HG03575 (cell line): Measurements from ENCODE around the gene MBD2.
"Not testable (repeated sequence)": the region's sequence is repeated elsewhere in the genome, so short reads cannot be mapped to it uniquely, and the experiment has no call there.

Experiments
- ATAC-seq: cut with Tn5 transposase; IDR thresholded peaks from one replicate; pipeline ENCODE4 v1.9.1; 2021; ENCODE audit not compliant: unreplicated experiment, insufficient number of reproducible peaks, low FRiP score; ENCODE audit errors: extremely low read depth

MBD2 gene, protein sequence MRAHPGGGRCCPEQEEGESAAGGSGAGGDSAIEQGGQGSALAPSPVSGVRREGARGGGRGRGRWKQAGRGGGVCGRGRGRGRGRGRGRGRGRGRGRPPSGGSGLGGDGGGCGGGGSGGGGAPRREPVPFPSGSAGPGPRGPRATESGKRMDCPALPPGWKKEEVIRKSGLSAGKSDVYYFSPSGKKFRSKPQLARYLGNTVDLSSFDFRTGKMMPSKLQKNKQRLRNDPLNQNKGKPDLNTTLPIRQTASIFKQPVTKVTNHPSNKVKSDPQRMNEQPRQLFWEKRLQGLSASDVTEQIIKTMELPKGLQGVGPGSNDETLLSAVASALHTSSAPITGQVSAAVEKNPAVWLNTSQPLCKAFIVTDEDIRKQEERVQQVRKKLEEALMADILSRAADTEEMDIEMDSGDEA

GRCh38 chr18:54224379-54225014 lies at the start of gene MBD2:
MBD2 (minus strand) TSS chr18:54224669; CDS start chr18:54224559, 110 bp downstream.
- ATAC-seq = peak; percentile 45

DNA sequence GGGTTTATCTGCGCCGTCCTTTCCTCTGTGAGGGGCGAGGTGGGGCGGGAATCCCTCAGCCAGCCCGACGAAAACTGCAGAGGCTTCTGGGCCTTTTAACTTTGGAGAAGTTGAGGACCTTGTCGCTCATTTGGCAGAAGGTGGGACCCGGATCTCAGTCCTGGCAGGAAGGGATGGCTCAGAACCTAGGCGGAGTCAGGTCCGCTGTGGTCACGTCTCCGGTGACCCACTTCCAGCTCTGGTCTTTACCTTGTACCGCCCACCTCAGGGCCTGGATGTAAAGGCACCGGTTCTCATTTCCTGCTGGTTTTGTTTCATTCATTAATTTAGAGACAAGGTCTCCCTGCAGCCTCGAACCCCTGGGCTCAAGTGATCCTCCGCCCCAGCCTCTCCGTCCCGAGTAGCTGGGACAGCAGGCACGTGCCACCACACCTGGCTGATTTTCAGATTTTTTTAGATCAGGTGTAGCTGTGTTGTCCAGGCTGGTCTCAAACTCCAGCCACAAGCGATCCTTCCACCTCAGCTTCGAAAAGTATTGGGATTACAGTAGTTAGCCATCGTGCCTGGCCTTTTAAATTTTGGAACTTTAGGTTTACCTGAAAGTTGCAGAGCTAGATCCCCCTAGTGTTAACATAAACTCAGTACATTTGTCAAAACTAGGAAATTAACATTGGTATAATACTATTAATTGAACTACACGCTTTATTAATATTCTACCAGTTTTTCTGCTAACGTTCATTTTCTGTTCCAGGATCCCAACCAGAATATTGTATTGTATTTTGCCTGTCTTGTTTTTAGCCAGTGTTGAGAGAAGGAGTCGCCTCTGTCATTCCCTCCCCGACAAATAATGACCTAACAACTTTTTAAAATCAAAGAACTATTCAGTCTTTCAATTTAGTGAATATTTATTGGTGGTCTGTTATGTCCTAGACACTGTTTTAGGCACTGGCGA lies 45.7 kb upstream of the MBD2 start:
- peak; percentile 9 for ATAC-seq

- ATAC-seq = no peak
These were observed 44.3 kb upstream of the MBD2 start for GRCh38 chr18:54268751-54269150.

DNA sequence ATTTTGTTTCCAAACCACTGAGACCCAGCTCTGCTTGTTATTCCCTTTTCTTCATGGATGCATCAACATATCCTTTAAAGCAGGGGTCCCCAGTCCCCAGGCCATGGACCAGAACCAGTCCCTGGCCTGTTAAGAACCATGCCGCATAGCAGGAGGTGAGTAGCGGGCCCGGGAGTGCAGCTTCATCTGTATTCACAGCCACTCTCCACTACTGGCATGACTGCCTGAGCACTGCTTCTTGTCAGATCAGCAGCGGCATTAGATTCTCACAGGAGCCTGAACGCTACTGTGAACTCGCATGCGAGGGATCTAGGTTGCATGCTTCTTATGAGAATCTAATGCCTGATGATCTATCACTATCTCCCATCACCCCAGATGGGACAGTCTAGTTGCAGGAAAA lies 43.2 kb upstream of the MBD2 start:
- no peak for ATAC-seq

DNA sequence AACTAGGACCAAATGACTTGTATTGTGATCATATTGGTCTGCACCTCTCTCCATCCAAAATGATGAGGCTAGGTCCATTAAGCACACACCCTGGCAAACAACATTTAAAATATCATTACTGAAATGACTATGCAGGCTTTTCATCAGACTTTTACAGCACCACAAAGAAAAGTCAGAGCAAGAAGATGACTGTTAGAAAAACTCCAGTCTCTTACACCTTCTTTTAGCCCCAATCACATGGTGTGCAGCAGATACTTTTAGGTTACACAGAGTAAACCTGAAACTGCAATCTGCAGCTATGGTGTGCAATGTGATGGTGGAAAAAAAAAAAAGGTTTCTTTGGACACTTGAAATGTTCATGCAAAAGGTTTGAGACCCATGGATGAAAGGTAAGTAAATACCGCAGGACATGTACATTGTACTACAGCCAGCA lies 39.5 kb upstream of the MBD2 start:
- peak; percentile 72 for ATAC-seq

DNA sequence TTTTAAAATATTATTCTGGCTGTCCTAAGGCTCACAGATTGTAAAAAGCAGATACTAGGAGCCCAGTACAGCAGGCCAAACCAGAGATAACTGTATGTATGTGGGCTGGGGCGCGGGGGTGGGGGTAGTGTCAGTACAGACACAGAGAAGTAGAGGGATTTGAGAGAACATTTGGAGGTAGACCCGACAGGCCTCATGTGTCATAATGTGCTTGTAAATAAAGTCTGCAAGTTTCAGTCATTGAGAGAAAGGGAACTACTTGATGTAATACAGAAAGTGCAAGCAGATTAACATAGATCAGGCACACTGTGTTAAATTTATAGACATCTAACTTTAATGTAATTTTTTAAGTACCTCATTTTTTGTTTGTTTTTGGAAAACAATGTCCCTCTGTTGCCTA lies 37.4 kb upstream of the MBD2 start:
- ATAC-seq = peak; percentile 73

DNA sequence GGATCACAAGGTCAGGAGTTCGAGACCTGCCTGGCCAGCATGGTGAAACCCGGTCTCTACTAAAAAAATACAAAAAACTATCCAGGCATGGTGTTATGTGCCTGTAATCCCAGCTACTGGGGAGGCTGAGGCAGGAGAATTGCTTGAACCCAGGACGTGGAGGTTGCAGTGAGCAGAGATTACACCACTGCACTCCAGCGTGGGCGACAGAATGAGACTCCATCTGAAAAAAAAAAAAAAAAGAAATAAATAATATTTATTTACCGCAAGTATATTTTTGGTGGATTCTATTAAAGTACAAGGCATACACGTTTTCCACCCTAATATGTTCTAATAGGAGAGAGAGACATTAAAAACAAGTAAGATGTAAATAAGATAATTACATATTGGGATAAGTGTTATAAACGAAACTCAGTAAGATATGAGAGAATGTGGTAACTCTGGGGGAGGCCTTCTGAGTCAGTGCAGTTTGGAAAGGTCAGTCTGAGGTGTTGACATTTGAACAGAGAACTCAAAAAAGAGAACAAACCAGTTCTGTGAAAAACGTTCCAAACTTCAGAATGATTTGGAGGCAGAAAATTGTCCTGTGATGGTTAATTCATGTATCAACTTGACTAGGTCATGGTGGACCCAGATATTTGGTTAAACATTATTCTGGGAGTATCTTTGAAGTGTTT lies 36.1 kb upstream of the MBD2 start:
- no peak for ATAC-seq

DNA sequence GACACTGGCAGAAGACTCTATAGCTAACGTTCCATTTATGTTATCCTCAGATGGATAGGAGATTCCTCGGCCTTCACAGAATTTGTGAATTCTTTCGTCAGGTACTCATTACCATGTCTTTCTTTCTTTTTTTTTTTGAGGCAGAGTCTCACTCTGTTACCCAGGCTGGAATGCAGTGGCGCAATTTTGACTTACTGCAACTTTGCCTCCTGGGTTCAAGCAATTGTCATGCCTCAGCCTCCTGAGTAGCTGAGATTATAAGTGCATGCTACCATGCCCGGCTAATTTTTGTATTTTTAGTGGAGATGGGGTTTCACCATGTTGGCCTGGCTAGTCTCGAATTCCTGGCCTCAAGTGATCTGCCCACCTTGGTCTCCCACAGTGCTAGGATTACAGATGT lies 33.3 kb upstream of the MBD2 start:
- ATAC-seq = not testable (repeated sequence)

- ATAC-seq = no peak
These were observed 32.5 kb upstream of the MBD2 start for GRCh38 chr18:54257015-54257414.

DNA sequence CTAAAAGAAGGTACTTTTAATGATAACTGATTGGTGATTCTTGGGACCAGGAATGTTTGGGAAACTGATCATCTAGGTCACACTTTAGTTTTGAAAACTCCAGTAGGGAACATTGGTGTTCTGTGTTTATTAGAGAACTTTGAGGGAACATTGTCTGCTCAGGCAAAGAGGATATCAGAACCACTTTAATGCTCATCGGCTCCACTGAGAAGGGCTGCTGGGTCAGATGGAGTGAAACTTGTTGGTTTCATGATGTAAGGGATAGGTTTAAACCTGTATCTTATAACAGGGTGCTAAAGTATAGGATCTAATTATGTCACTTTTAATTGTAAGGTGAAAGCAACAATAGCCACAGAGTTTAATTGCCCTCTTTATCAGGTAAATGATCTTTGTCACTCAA lies 30.7 kb upstream of the MBD2 start:
- ATAC-seq = no peak

DNA sequence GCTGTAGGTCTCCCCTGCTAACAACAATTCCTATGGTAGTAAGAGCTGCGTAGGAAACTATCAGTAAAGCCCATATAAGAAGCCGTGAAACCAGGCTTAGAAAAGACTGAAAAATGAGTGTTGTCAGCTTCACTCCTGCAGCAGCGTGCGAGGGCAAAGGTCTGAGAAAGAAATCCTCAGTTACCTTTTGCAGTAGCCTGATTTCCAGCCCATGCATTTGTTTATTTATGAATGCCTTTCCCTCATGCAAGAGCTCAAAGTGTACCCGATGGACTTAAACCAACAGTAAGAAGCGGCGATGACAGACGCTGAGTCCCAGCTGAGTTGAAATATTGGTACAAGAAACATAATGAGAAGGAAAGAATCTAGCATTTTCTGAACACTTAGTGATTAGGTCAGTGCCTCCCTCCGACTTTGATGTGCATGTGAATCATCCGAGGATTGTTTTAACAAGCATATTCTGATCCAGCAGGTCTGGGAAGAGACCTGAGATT lies 29.8 kb upstream of the MBD2 start:
- no peak for ATAC-seq

DNA sequence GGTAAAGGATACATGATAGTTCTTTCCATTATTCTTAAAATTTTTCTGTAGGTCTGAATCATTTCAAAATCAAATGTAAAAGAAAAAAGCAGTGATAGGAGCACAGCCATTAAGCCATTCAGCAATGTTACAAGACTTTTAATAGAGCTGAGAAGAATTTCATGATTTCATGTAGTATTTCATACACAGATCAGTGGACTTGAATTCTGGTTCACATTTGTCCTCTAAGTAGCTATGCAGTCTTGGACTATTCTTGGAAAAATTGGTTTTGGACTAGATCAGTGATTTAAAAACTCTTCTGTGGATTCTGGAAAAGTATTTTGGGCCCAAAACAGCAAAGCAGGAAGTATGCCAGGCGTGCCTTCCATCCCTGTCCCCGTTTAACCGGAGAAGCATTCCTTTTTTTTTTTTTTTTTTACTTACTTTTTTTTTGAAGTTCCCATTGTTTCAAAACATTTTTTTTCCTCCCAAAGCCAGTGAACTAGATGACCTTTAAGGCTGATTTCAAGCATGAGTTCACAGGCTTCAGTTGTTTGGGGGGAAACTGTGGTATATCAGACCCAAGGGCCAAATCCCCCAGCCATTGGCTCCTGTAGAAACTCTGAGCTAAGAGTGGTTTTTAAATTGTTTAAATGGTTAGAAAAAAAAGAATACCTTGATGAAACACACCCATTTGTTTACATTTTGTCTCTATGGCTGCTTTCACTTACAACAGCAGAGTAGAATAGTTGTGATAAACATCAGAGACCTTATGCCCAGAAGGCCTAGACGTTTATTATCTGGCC lies 27.3 kb upstream of the MBD2 start:
- ATAC-seq = no peak

GRCh38 chr18:54250846-54251261 lies 26.4 kb upstream of the MBD2 start:
- ATAC-seq = peak; percentile 88

DNA sequence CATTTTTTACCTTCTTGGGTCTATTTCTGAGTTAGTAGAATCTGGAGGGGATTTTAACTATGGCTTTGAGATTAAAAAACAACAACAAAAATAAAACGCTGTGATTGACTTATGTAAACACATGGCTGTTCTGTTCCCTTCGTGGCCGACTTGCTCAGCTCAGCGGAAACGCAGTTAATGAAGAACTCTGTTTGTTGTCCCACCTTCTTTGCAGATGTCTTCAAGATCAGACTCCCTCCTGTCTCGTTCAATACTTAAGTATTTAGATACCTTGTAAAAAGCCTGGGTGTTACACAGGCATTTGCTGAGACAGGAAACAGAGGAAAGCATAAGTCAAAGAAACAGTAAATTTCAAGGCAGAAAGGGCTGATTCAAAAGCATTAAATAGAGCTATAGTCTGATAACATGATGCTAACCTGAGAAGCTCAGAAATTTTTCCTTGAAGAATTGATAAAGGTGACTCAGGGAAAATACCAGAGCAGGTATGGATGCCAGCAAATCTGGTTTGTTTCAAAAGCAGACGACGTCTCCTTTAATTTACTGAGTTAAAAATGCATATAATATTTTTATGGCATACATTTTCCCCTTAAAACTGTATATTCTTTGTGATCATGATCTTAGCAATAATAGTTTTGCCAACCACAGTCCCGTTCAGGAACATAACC lies 23.2 kb upstream of the MBD2 start:
- ATAC-seq = no peak

GRCh38 chr18:54242327-54242726 lies 17.9 kb upstream of the MBD2 start:
- no peak for ATAC-seq

DNA sequence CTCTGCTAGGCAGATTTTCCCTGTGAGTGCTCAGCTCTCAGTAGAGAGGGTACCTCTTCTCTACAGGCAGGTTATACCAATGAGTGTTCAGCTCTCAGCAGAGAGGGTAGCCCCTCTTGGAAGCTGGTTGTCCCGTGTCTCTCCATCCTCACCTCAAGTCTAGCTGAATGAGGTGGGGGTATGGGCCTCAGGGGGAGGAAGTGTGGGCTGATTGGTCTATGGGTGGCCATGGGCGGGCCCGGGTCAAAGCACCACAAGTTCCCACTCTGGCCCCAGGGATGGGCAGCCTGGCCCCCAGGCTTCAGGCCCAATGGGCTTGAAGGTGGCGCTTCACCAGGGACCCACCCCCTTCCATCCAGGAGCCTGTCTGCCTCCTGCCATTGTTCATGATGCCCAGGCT lies 17.0 kb upstream of the MBD2 start:
- ATAC-seq = no peak

DNA sequence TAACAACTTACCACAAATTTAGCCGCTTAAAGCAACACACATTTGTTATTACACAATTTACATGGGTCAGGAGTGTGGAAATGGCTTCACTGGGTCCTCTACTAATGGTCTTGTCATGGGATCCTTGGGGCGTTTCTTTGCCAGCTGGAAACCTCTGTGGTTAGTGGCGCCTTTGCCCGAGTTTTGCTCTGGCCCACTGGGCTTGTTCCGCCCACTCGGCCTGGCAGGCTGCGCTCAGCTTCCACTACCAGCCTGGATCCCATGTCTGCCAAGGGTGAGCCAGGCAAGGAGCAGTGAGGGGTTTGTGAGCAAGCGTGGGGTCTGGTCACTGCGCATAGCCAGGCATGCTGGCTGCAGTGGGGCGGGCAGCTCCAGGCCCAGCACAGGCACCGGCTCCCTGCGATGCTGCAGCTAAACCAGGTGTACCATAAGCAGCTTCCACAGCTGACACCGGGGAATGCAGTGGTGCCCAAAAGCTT lies 16.2 kb upstream of the MBD2 start:
- ATAC-seq = no peak
